ENCODE measurements around the gene WSB2.
"Not testable (repeated sequence)": the region's sequence is repeated elsewhere in the genome, so short reads cannot be mapped to it uniquely, and the experiment has no call there.

The WSB2 gene

GRCh38 chr12:118011961-118012360, 49.0 kb downstream of the WSB2 start:
- Histone ChIP-seq H3K27me3 (ENCODE audit: low read depth, low read length) (no peaks in the 10 kb centered on the region), H3K4me3 (ENCODE audit: low read depth in 1 of 2, low read length in 2 of 2) (no peak overlapping the region), H3K9me3 (ENCODE audit: control insufficient read depth in 1 of 2, low read length in 2 of 2) (no peaks in the 10 kb centered on the region), H3K27ac (ENCODE audit: low read length) (no peak overlapping the region), H3K36me3 (ENCODE audit: control insufficient read depth in 1 of 2, insufficient read depth in 2 of 2, low read length in 2 of 2) (no peaks in the 10 kb centered on the region), H3K4me1 (ENCODE audit: control insufficient read depth in 1 of 2, insufficient read depth in 2 of 2, low read length in 2 of 2) (peaks cover 0 to 2% of the 10 kb centered on the region in 2 donors)

- H3K4me1 ChIP-seq (ENCODE audit: control insufficient read depth in 1 of 2, insufficient read depth in 2 of 2, low read length in 2 of 2) = no peaks in the 10 kb centered on the region
- no peaks in the 10 kb centered on the region for H3K9me3 ChIP-seq (ENCODE audit: control insufficient read depth in 1 of 2, low read length in 2 of 2)
- H3K4me3 ChIP-seq (ENCODE audit: low read depth in 1 of 2, low read length in 2 of 2) = no peak overlapping the region
- no peak overlapping the region for H3K27ac ChIP-seq (ENCODE audit: low read length)
- H3K27me3 ChIP-seq (ENCODE audit: low read depth, low read length) = no peaks in the 10 kb centered on the region
- H3K36me3 ChIP-seq (ENCODE audit: control insufficient read depth in 1 of 2, insufficient read depth in 2 of 2, low read length in 2 of 2) = no peaks in the 10 kb centered on the region
Measured at GRCh38 chr12:118011377-118011776, 49.6 kb downstream of the WSB2 start.

- Histone ChIP-seq H3K4me1 (ENCODE audit: control insufficient read depth in 1 of 2, insufficient read depth in 2 of 2, low read length in 2 of 2) (no peaks in the 10 kb centered on the region), H3K27me3 (ENCODE audit: low read depth, low read length) (no peaks in the 10 kb centered on the region), H3K9me3 (ENCODE audit: control insufficient read depth in 1 of 2, low read length in 2 of 2) (no peaks in the 10 kb centered on the region), H3K36me3 (ENCODE audit: control insufficient read depth in 1 of 2, insufficient read depth in 2 of 2, low read length in 2 of 2) (no peaks in the 10 kb centered on the region), H3K27ac (ENCODE audit: low read length) (no peak overlapping the region), H3K4me3 (ENCODE audit: low read depth in 1 of 2, low read length in 2 of 2) (no peak overlapping the region)
Measured at GRCh38 chr12:118010903-118011302, 50.1 kb downstream of the WSB2 start.

GRCh38 chr12:117999806-118000205, 61.2 kb downstream of the WSB2 start:
- H3K9me3 ChIP-seq (ENCODE audit: control insufficient read depth in 1 of 2, low read length in 2 of 2); H3K27ac ChIP-seq (ENCODE audit: low read length); H3K36me3 ChIP-seq (ENCODE audit: control insufficient read depth in 1 of 2, insufficient read depth in 2 of 2, low read length in 2 of 2); H3K27me3 ChIP-seq (ENCODE audit: low read depth, low read length); H3K4me1 ChIP-seq (ENCODE audit: control insufficient read depth in 1 of 2, insufficient read depth in 2 of 2, low read length in 2 of 2); H3K4me3 ChIP-seq (ENCODE audit: low read depth in 1 of 2, low read length in 2 of 2): not testable (repeated sequence)

- no peaks in the 10 kb centered on the region for H3K27me3 ChIP-seq (ENCODE audit: low read depth, low read length)
- no peaks in the 10 kb centered on the region for H3K36me3 ChIP-seq (ENCODE audit: control insufficient read depth in 1 of 2, insufficient read depth in 2 of 2, low read length in 2 of 2)
- H3K9me3 ChIP-seq (ENCODE audit: control insufficient read depth in 1 of 2, low read length in 2 of 2) = no peaks in the 10 kb centered on the region
Measured at GRCh38 chr12:117998719-117999118, 62.3 kb downstream of the WSB2 start.

GRCh38 chr12:117994551-117995438, 66.2 kb downstream of the WSB2 start:
- no peaks in the 10 kb centered on the region for H3K27me3 ChIP-seq (ENCODE audit: low read depth, low read length)
- H3K4me1 ChIP-seq (ENCODE audit: control insufficient read depth in 1 of 2, insufficient read depth in 2 of 2, low read length in 2 of 2) = no peaks in the 10 kb centered on the region
- H3K9me3 ChIP-seq (ENCODE audit: control insufficient read depth in 1 of 2, low read length in 2 of 2) = no peaks in the 10 kb centered on the region
- H3K27ac ChIP-seq (ENCODE audit: low read length) = no peak overlapping the region
- H3K36me3 ChIP-seq (ENCODE audit: control insufficient read depth in 1 of 2, insufficient read depth in 2 of 2, low read length in 2 of 2) = no peaks in the 10 kb centered on the region
- no peak overlapping the region for H3K4me3 ChIP-seq (ENCODE audit: low read depth in 1 of 2, low read length in 2 of 2)

More at GRCh38 chr12:117998719-117999118, 62.3 kb downstream of the WSB2 start:
- H3K4me1 ChIP-seq (ENCODE audit: control insufficient read depth in 1 of 2, insufficient read depth in 2 of 2, low read length in 2 of 2) = no peaks in the 10 kb centered on the region
- no peak overlapping the region for H3K27ac ChIP-seq (ENCODE audit: low read length)
- no peak overlapping the region for H3K4me3 ChIP-seq (ENCODE audit: low read depth in 1 of 2, low read length in 2 of 2)

GRCh38 chr12:117986705-117987469, 74.1 kb downstream of the WSB2 start:
- no peaks in the 10 kb centered on the region for H3K4me1 ChIP-seq (ENCODE audit: control insufficient read depth in 1 of 2, insufficient read depth in 2 of 2, low read length in 2 of 2)
- no peak overlapping the region for H3K4me3 ChIP-seq (ENCODE audit: low read depth in 1 of 2, low read length in 2 of 2)
- H3K36me3 ChIP-seq (ENCODE audit: control insufficient read depth in 1 of 2, insufficient read depth in 2 of 2, low read length in 2 of 2) = no peaks in the 10 kb centered on the region
- no peaks in the 10 kb centered on the region for H3K9me3 ChIP-seq (ENCODE audit: control insufficient read depth in 1 of 2, low read length in 2 of 2)
- no peak overlapping the region for H3K27ac ChIP-seq (ENCODE audit: low read length)
- H3K27me3 ChIP-seq (ENCODE audit: low read depth, low read length) = no peaks in the 10 kb centered on the region

GRCh38 chr12:117985182-117985581, 75.8 kb downstream of the WSB2 start:
- Histone ChIP-seq H3K9me3 (ENCODE audit: control insufficient read depth in 1 of 2, low read length in 2 of 2) (no peaks in the 10 kb centered on the region), H3K27me3 (ENCODE audit: low read depth, low read length) (no peaks in the 10 kb centered on the region), H3K36me3 (ENCODE audit: control insufficient read depth in 1 of 2, insufficient read depth in 2 of 2, low read length in 2 of 2) (no peaks in the 10 kb centered on the region), H3K4me1 (ENCODE audit: control insufficient read depth in 1 of 2, insufficient read depth in 2 of 2, low read length in 2 of 2) (no peaks in the 10 kb centered on the region), H3K27ac (ENCODE audit: low read length) (no peak overlapping the region), H3K4me3 (ENCODE audit: low read depth in 1 of 2, low read length in 2 of 2) (no peak overlapping the region)

Measured in muscle layer of duodenum (tissue), 2 donors.